CD4-positive, CD25-positive, alpha-beta regulatory T cell (primary cell): ENCODE results near the gene ANO6. TPM values are rescaled to one million over a fixed set of nuclear protein-coding genes. Genes with fewer than 3 reads are reported as not detected.

Experiments
- ATAC-seq, 2 donors: fragments of 150-1000 bp; cut with Tn5 transposase; one replicate each; pipeline ENCODE4 v1.10.0; 2021; ENCODE audit warnings: low read depth in 2 of 2, moderate number of reproducible peaks in 2 of 2, moderate library complexity in 1 of 2
- DNase-seq, 3 donors: peaks; one replicate each; pipeline versions ENCODE4 v3.0.0 to v3.0.0-alpha.2; 2012 to 2022; ENCODE audit warnings: mixed read lengths in 1 of 3
- H3K27ac ChIP-seq: one replicate; pipeline ENCODE4 v1.7.0; 2013; ENCODE audit warnings: mild to moderate bottlenecking, low read length; ENCODE audit not compliant: insufficient read depth, poor library complexity, severe bottlenecking
- H3K27me3 ChIP-seq: one replicate; pipeline ENCODE4 v1.7.0; 2013; ENCODE audit warnings: low read length; ENCODE audit not compliant: control insufficient read depth, insufficient read depth
- H3K36me3 ChIP-seq: one replicate; pipeline ENCODE4 v1.7.0; 2013; ENCODE audit warnings: mild to moderate bottlenecking, low read length, moderate library complexity; ENCODE audit not compliant: control insufficient read depth, insufficient read depth
- H3K4me1 ChIP-seq: 2 replicates; pipeline ENCODE4 v1.7.0; 2013; ENCODE audit warnings: mild to moderate bottlenecking, low read length; ENCODE audit not compliant: insufficient read depth, control insufficient read depth, poor library complexity, severe bottlenecking
- H3K4me3 ChIP-seq: one replicate; pipeline ENCODE4 v1.7.0; 2013; ENCODE audit warnings: low read depth, mild to moderate bottlenecking, low read length, moderate library complexity
- H3K9me3 ChIP-seq, 2 experiments: 1 replicate in 1 of 2; 2 replicates in 1 of 2; pipeline ENCODE4 v1.7.0; 2013; ENCODE audit warnings: low read length in 2 of 2, mild to moderate bottlenecking in 1 of 2, moderate library complexity in 1 of 2; ENCODE audit not compliant: control insufficient read depth in 2 of 2
- H3K27ac Mint-ChIP-seq, 3 donors: one replicate each; pipeline ENCODE4 v1.8.0; 2020 to 2022; ENCODE audit warnings: mild to moderate bottlenecking in 3 of 3, mixed read lengths in 3 of 3, moderate library complexity in 2 of 3
- H3K27me3 Mint-ChIP-seq: one replicate; pipeline ENCODE4 v1.8.0; 2022; ENCODE audit warnings: mild to moderate bottlenecking, mixed read lengths
- H3K36me3 Mint-ChIP-seq: one replicate; pipeline ENCODE4 v1.8.0; 2020; ENCODE audit warnings: mixed read lengths
- H3K4me1 Mint-ChIP-seq, 4 donors: one replicate each; pipeline ENCODE4 v1.8.0; 2020 to 2022; ENCODE audit warnings: mixed read lengths in 4 of 4, mild to moderate bottlenecking in 1 of 4
- H3K4me3 Mint-ChIP-seq, 4 donors: one replicate each; pipeline ENCODE4 v1.8.0; 2020 to 2022; ENCODE audit warnings: mild to moderate bottlenecking in 4 of 4, mixed read lengths in 4 of 4, moderate library complexity in 3 of 4
- H3K9me3 Mint-ChIP-seq, 7 donors: one replicate each; pipeline ENCODE4 v1.8.0; 2020 to 2022; ENCODE audit warnings: mixed read lengths in 7 of 7, mild to moderate bottlenecking in 3 of 7, moderate library complexity in 2 of 7
- polyA plus RNA-seq, 4 donors: library from polyadenylated mRNA; unstranded; fragments of 300-500 nt; fragmentation: Illumina TruSeq; gene quantifications; one replicate each; pipeline ENCODE4 v1.2.3, GENCODE V29; 2021
- total RNA-seq: library from RNA; stranded (reverse); gene quantifications from one replicate; pipeline ENCODE4 v1.2.3, GENCODE V29; 2022

Gene ANO6
- total and polyA plus RNA-seq, 5 donors from 2014 or later = 19.9 to 30.1 (median 24.7) TPM

DNA sequence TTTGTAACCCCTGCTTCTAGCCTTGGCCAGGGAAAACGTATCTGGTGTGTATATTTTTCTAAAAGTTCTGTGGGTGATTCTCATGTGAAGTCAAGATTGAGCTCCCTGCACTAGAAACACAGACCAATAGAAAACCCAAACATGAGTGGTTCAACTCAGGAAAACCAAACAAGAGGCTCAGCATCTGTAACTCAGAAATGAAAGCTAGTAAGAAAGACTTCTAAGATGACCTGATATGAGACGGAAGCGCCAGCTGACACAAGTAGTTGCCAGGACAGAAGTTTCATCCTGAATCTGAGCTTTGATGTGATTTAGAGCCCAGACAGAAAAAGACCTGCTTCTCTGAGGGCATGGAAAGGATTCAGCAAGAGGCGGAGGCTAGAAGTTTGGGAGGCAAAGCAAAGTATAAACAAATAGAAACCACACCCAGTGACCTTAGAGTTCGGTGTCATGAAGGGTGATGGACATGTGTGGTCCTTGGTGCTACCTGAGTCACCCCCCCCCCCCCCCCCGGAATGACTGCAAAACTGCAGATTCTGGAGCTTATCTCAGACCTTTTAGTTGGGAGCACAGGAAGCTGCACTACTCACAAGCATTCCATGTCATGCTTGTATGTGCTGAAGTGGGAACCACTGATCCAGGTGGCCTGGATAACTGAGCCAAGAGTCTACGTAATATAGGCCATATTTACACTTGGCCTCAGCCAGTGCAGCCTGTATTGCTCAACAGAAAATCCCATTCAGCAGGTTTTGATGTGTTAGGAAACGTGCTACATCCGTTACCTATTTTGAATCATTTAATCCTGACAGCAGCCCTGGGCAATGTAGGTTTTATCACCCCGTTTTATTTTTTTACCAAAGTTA lies 191.3 kb downstream of the ANO6 start:
- Mint-ChIP-seq H3K27ac (no peak overlapping the region), H3K9me3 (no peaks in the 10 kb centered on the region), H3K4me1 (peaks cover 0 to 2% (median 0%) of the 10 kb centered on the region in 4 donors), H3K4me3 (no peak overlapping the region), H3K36me3 (peaks cover 50% of the 10 kb centered on the region), H3K27me3 (no peaks in the 10 kb centered on the region)
- ATAC-seq (no peak), DNase-seq (no peak)
- Histone ChIP-seq H3K9me3 (no peaks in the 10 kb centered on the region), H3K36me3 (peaks cover 84% of the 10 kb centered on the region), H3K4me1 (no peaks in the 10 kb centered on the region), H3K4me3 (no peak overlapping the region), H3K27me3 (no peaks in the 10 kb centered on the region), H3K27ac (no peak overlapping the region)

DNA sequence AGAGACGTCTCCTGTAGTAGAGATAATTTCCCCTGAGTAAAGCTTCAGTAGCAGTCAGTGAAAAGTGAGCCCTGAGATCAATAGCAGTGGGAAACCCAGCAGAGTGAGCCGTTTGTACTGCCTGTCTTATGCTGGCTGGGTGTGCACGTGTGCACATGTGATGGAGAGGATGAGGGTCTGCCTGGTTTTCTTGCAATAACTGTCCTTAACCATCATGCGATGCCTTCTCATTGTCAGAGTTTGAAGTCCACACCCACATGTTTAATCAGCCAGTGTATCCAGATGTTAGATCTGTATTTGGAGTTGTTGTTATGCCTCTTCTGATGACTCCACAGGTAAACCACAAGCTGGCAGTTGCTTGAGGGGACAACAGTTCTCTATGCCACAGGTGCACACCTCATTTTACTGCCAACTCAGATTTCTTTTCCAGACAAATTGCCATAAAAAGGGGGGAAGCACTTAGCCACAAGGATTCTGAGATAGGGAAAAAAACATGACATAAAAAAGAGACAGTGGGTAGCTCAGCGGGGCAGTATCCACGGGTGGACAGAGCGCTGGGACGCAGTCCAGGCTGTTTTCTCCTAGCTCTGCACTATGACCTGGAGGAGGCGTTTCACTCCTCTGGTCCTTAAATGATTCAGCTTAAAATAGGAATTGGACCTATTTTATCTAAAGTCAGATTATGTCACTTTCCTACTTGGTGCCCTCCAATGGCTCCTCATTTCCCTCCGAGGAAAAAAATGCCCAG lies 192.3 kb downstream of the ANO6 start:
- peaks cover 83% of the 10 kb centered on the region for H3K36me3 ChIP-seq
- peaks cover 43% of the 10 kb centered on the region for H3K36me3 Mint-ChIP-seq
- no peak overlapping the region for H3K27ac ChIP-seq
- H3K4me3 ChIP-seq = no peak overlapping the region
- no peaks in the 10 kb centered on the region for H3K9me3 ChIP-seq
- H3K27me3 Mint-ChIP-seq = no peaks in the 10 kb centered on the region
- H3K27ac Mint-ChIP-seq = no peak overlapping the region
- H3K4me3 Mint-ChIP-seq = no peak overlapping the region
- no peaks in the 10 kb centered on the region for H3K4me1 ChIP-seq
- no peak for ATAC-seq
- no peak for DNase-seq
- peaks cover 0 to 2% (median 0%) of the 10 kb centered on the region in 4 donors for H3K4me1 Mint-ChIP-seq
- no peaks in the 10 kb centered on the region for H3K27me3 ChIP-seq
- no peaks in the 10 kb centered on the region for H3K9me3 Mint-ChIP-seq

GRCh38 chr12:45408729-45409114 lies 192.8 kb downstream of the ANO6 start:
- Mint-ChIP-seq H3K36me3 (peaks cover 43% of the 10 kb centered on the region), H3K27ac (peak overlapping the region in 1 of 3 donors; percentile 3)
- peaks cover 77% of the 10 kb centered on the region for H3K36me3 ChIP-seq

GRCh38 chr12:45409966-45410365 lies 194.1 kb downstream of the ANO6 start:
- no peaks in the 10 kb centered on the region for H3K9me3 ChIP-seq
- no peaks in the 10 kb centered on the region for H3K27me3 ChIP-seq
- no peaks in the 10 kb centered on the region for H3K4me1 ChIP-seq
- no peak overlapping the region for H3K4me3 Mint-ChIP-seq
- no peak overlapping the region for H3K27ac Mint-ChIP-seq
- peaks cover 0 to 2% (median 0%) of the 10 kb centered on the region in 4 donors for H3K4me1 Mint-ChIP-seq
- H3K27ac ChIP-seq = no peak overlapping the region
- DNase-seq (no peak), ATAC-seq (no peak)
- no peaks in the 10 kb centered on the region for H3K27me3 Mint-ChIP-seq
- peaks cover 65% of the 10 kb centered on the region for H3K36me3 ChIP-seq
- no peaks in the 10 kb centered on the region for H3K9me3 Mint-ChIP-seq
- peaks cover 36% of the 10 kb centered on the region for H3K36me3 Mint-ChIP-seq
- H3K4me3 ChIP-seq = no peak overlapping the region

More at GRCh38 chr12:45408729-45409114, 192.8 kb downstream of the ANO6 start:
- peaks cover 0 to 2% (median 0%) of the 10 kb centered on the region in 4 donors for H3K4me1 Mint-ChIP-seq
- H3K4me3 Mint-ChIP-seq = no peak overlapping the region
- no peaks in the 10 kb centered on the region for H3K4me1 ChIP-seq
- no peak overlapping the region for H3K4me3 ChIP-seq
- H3K27me3 Mint-ChIP-seq = no peaks in the 10 kb centered on the region
- no peak for DNase-seq
- no peak for ATAC-seq
- no peaks in the 10 kb centered on the region for H3K27me3 ChIP-seq
- H3K9me3 ChIP-seq = no peaks in the 10 kb centered on the region
- no peaks in the 10 kb centered on the region for H3K9me3 Mint-ChIP-seq
- no peak overlapping the region for H3K27ac ChIP-seq

DNA sequence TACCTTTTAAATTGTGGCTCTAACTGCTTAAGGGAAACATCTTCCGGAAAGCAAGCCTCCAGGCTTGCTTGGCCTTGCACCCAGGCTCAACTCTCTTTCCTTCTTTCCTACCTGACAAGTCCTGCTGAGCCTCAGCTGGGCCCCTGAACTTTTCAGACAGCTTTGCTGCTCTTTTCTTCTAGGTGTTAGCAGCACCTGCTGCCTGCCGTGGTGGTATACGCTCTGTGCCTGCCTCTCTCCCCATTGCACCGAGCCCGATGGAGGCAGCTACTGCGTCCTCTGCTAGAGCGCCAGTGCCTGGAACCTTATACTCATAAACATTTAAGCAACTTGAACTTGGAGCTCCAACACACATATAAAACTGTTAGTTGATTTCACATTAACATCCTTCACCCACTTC lies 195.7 kb downstream of the ANO6 start:
- Histone ChIP-seq H3K4me1 (no peaks in the 10 kb centered on the region), H3K9me3 (no peaks in the 10 kb centered on the region), H3K27me3 (no peaks in the 10 kb centered on the region), H3K4me3 (no peak overlapping the region), H3K36me3 (peaks cover 64% of the 10 kb centered on the region), H3K27ac (no peak overlapping the region)
- H3K36me3 Mint-ChIP-seq = peaks cover 41% of the 10 kb centered on the region
- peak overlapping the region in 1 of 4 donors; percentile 34 for H3K4me3 Mint-ChIP-seq
- no peaks in the 10 kb centered on the region for H3K9me3 Mint-ChIP-seq
- ATAC-seq (no peak), DNase-seq (no peak)
- peak overlapping the region in 1 of 3 donors; percentile 14 for H3K27ac Mint-ChIP-seq
- no peaks in the 10 kb centered on the region for H3K27me3 Mint-ChIP-seq
- peaks cover 0 to 3% (median 0%) of the 10 kb centered on the region in 4 donors for H3K4me1 Mint-ChIP-seq

DNA sequence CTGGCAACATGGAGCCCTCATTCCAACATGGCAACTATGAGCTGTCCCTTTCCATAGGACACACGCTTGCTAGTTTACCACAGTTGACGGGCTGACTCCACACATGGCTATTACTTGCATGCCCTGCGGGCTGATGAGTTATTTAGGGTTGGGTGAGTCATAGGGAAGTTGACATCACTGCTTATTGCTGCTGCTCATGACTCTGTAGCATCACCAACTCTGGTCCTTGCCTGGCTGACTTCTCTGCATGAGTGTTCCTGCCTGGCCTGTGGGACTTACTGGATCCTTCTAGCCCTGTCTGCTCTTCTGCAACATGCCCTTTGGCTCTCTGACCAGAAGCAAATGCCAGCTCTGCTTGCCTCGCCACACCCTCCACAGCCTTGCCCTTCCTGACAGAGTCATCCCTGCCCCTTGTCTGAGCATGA lies 199.5 kb downstream of the ANO6 start:
- peaks cover 47% of the 10 kb centered on the region for H3K36me3 ChIP-seq
- H3K27me3 ChIP-seq = no peaks in the 10 kb centered on the region
- Mint-ChIP-seq H3K4me3 (no peak overlapping the region), H3K27ac (peak overlapping the region in 1 of 3 donors; percentile 4), H3K4me1 (peaks cover 0 to 4% (median 0%) of the 10 kb centered on the region in 4 donors), H3K27me3 (no peaks in the 10 kb centered on the region), H3K36me3 (peaks cover 33% of the 10 kb centered on the region), H3K9me3 (no peaks in the 10 kb centered on the region)
- H3K4me3 ChIP-seq = no peak overlapping the region
- ATAC-seq (peak; percentile 50 to 59), DNase-seq (peak in 1 of 3 donors; percentile 23)
- no peaks in the 10 kb centered on the region for H3K4me1 ChIP-seq
- H3K9me3 ChIP-seq = no peaks in the 10 kb centered on the region
- H3K27ac ChIP-seq = no peak overlapping the region

- Mint-ChIP-seq H3K36me3 (peaks cover 37% of the 10 kb centered on the region), H3K27ac (peak overlapping the region in 1 of 3 donors; percentile 4), H3K4me1 (peaks cover 0 to 4% (median 0%) of the 10 kb centered on the region in 4 donors), H3K9me3 (no peaks in the 10 kb centered on the region), H3K27me3 (no peaks in the 10 kb centered on the region), H3K4me3 (no peak overlapping the region)
- Histone ChIP-seq H3K9me3 (no peaks in the 10 kb centered on the region), H3K4me3 (no peak overlapping the region), H3K36me3 (peaks cover 43% of the 10 kb centered on the region), H3K27me3 (no peaks in the 10 kb centered on the region), H3K4me1 (no peaks in the 10 kb centered on the region), H3K27ac (no peak overlapping the region)
- DNase-seq (no peak), ATAC-seq (no peak)
Observed at GRCh38 chr12:45416126-45416525, 200.2 kb downstream of the ANO6 start.
